22Rv1 (cell line): ENCODE results near the gene CBX3.

Experiments
- ZFX ChIP-seq: fragments of 450-650 bp; IDR thresholded peaks from 2 replicates; pipeline ENCODE4 v1.6.1; 2017; ENCODE audit warnings: antibody characterized with exemption, borderline replicate concordance
- TF ChIP-seq, protein P1 (sequence below): fragments of 450-650 bp; IDR thresholded peaks from 2 replicates; pipeline ENCODE4 v1.5.1; 2017; ENCODE audit warnings: mild to moderate bottlenecking

DNA sequence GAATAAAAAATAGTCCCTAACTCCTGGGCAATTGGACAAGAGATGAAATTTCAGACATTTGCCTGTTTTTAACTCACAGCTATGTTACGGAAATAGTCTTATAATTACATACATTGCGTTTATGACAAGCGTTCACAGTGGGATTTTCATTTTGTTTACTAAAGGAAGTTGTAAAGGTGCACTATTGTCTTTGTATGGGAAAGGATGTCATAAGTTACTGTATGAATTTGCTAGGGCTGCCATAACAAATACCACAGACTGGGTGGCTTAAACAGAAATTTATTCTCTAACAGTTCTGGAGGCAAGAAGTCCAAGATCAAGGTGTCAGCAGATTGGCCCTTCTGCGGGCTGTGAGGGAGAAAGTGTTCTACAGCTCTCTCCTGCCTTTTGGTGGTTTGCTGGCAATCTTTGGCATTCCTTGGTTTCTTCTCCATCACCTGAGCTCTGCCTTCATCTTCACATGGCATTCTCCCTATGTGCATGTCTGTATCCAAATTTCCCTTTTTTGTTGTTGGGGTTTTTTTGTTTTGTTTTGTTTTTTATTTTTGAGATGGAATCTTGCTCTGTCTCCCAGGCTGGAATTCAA is 43.9 kb upstream of the CBX3 start:
- TF ChIP-seq, protein P1, sequence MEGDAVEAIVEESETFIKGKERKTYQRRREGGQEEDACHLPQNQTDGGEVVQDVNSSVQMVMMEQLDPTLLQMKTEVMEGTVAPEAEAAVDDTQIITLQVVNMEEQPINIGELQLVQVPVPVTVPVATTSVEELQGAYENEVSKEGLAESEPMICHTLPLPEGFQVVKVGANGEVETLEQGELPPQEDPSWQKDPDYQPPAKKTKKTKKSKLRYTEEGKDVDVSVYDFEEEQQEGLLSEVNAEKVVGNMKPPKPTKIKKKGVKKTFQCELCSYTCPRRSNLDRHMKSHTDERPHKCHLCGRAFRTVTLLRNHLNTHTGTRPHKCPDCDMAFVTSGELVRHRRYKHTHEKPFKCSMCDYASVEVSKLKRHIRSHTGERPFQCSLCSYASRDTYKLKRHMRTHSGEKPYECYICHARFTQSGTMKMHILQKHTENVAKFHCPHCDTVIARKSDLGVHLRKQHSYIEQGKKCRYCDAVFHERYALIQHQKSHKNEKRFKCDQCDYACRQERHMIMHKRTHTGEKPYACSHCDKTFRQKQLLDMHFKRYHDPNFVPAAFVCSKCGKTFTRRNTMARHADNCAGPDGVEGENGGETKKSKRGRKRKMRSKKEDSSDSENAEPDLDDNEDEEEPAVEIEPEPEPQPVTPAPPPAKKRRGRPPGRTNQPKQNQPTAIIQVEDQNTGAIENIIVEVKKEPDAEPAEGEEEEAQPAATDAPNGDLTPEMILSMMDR, result no peak
- TF ChIP-seq ZFX, result no peak
